ENCODE data around the gene BCO1.

Gene BCO1

DNA sequence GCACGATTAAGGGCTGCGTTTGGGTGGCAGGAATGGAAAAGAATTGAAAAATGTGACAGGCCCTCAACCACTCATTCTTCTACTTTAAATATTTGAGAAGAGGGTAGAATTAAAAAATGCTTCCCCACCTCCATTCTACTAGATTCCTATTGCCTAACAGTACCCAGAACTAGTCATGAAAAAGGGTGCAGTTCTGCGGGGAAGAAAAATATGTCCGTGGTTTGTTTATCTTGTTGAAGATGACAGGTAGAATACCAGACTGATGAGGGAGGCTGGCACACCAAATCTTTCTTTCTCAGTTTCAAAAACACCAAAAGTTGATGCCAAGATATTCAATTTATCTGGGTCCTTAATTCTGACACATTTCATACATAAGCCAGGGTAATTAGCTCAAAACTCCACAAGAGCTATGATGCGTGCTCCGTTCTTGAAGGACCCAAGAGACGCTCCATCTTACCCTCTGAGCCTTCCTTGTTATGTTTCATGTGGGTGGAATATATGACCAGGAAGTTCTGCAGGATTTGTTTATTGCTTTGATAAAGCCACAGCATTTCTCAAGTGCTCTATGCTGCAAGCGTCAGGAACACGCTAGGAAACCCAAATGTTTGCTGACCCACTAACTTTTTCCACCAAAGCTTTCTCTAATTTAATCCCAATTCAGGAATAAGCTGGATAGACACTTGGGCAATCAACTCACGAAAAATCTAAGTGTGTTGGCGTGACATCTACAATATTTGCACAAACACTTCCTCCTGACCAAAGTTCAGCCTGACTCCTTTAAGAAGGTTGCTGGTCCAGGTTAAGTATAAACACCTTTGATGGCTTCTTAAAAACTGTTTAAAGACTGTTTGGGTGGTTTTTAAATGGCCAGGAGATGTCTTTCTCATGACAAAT lies 55.7 kb downstream of the BCO1 start:
- no peak overlapping the region for H3K4me2 ChIP-seq (ENCODE audit: low read length)
- no peaks in the 10 kb centered on the region for H3K79me2 ChIP-seq (ENCODE audit: insufficient read depth, low read length)

DNA sequence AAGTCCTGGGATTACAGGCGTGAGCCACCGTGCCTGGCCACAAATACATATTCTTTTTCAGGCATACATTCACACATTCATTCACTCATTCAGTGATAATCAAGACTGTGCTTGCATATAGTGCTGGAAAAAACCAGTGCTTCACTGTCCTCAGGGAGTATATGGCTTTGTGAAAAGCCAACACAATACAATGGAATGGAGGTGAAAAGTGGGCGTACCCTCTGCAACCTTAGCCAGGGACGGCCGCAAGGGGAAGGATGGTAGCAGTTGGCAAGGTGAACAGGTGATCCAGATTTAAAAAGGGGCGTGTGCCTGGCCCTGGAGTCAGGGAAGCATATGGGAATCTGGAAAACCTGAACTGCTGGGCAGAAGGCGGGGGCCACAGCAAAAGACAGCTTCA lies 58.1 kb downstream of the BCO1 start:
- Histone ChIP-seq H3K27ac (ENCODE audit: low read depth, low read length, poor library complexity, severe bottlenecking) (no peak overlapping the region), H3K36me3 (ENCODE audit: insufficient read depth, low read length) (no peaks in the 10 kb centered on the region), H3K4me2 (ENCODE audit: low read length) (no peak overlapping the region), H4K20me1 (ENCODE audit: insufficient read depth, low read length) (no peaks in the 10 kb centered on the region), H3K9ac (ENCODE audit: low read length) (no peak overlapping the region), H3K4me1 (ENCODE audit: insufficient read depth, low read length, severe bottlenecking) (no peaks in the 10 kb centered on the region), H3K79me2 (ENCODE audit: insufficient read depth, low read length) (no peaks in the 10 kb centered on the region), H2AFZ (ENCODE audit: low read length) (no peak overlapping the region), H3K9me2 (ENCODE audit: low read depth, low read length) (no peaks in the 10 kb centered on the region), H3K9me3 (ENCODE audit: low read length) (no peaks in the 10 kb centered on the region), H3K4me3 (ENCODE audit: low read depth, low read length, poor library complexity, severe bottlenecking) (no peak overlapping the region), H3K27me3 (ENCODE audit: insufficient read depth, low read length) (no peaks in the 10 kb centered on the region), H3F3A (ENCODE audit: insufficient read depth, low read length) (no peaks in the 10 kb centered on the region)
- TF ChIP-seq, protein P1, sequence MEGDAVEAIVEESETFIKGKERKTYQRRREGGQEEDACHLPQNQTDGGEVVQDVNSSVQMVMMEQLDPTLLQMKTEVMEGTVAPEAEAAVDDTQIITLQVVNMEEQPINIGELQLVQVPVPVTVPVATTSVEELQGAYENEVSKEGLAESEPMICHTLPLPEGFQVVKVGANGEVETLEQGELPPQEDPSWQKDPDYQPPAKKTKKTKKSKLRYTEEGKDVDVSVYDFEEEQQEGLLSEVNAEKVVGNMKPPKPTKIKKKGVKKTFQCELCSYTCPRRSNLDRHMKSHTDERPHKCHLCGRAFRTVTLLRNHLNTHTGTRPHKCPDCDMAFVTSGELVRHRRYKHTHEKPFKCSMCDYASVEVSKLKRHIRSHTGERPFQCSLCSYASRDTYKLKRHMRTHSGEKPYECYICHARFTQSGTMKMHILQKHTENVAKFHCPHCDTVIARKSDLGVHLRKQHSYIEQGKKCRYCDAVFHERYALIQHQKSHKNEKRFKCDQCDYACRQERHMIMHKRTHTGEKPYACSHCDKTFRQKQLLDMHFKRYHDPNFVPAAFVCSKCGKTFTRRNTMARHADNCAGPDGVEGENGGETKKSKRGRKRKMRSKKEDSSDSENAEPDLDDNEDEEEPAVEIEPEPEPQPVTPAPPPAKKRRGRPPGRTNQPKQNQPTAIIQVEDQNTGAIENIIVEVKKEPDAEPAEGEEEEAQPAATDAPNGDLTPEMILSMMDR (IDR thresholded peaks at IDR 0.05; ENCODE audit: low read length): no peak
- TF ChIP-seq EZH2 (IDR thresholded peaks at IDR 0.05; ENCODE audit: borderline replicate concordance, low read length): no peak

More for the DNA sequence above, 55.7 kb downstream of the BCO1 start:
- H3K9me3 ChIP-seq (ENCODE audit: low read length): no peaks in the 10 kb centered on the region
- H3K4me1 ChIP-seq (ENCODE audit: insufficient read depth, low read length, severe bottlenecking): no peaks in the 10 kb centered on the region
- H3K27me3 ChIP-seq (ENCODE audit: insufficient read depth, low read length): no peaks in the 10 kb centered on the region; the same call in 1 of the 2 replicates
- no peak overlapping the region for H2AFZ ChIP-seq (ENCODE audit: low read length)
- no peak overlapping the region for H3K27ac ChIP-seq (ENCODE audit: low read depth, low read length, poor library complexity, severe bottlenecking)
- no peaks in the 10 kb centered on the region for H3F3A ChIP-seq (ENCODE audit: insufficient read depth, low read length)
- H3K9ac ChIP-seq (ENCODE audit: low read length): no peak overlapping the region
- no peaks in the 10 kb centered on the region for H3K36me3 ChIP-seq (ENCODE audit: insufficient read depth, low read length)
- no peak overlapping the region for H3K4me3 ChIP-seq (ENCODE audit: low read depth, low read length, poor library complexity, severe bottlenecking)
- no peaks in the 10 kb centered on the region for H4K20me1 ChIP-seq (ENCODE audit: insufficient read depth, low read length)
- no peaks in the 10 kb centered on the region for H3K9me2 ChIP-seq (ENCODE audit: low read depth, low read length)
- no peak for TF ChIP-seq EZH2 (IDR thresholded peaks at IDR 0.05; ENCODE audit: borderline replicate concordance, low read length)
- TF ChIP-seq, protein P1 (IDR thresholded peaks at IDR 0.05; ENCODE audit: low read length): no peak

DNA sequence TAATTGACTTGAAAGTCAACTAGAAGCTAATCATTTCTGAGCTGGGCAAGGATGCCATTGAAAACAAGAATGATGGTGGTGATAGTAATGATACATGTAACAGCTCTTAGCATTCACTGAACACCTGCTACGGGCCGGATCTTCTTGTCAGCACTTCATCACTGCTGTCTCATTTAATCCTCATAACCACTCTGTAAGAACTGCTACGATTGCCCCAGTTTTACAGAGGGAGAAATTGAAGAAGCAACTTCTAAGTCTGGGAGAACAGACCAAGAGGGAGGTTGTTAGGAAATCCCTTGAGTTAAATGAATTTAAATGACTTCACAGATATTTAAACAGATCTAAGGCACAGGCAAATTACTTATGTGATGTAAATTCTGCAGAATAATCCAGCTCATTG lies 69.3 kb downstream of the BCO1 start:
- Histone ChIP-seq H3K9me3 (ENCODE audit: low read length) (no peaks in the 10 kb centered on the region), H3K4me2 (ENCODE audit: low read length) (no peak overlapping the region), H3K9ac (ENCODE audit: low read length) (no peak overlapping the region), H3K36me3 (ENCODE audit: insufficient read depth, low read length) (no peaks in the 10 kb centered on the region; the same call in 1 of the 2 replicates), H3K27me3 (ENCODE audit: insufficient read depth, low read length) (no peaks in the 10 kb centered on the region), H3K4me3 (ENCODE audit: low read depth, low read length, poor library complexity, severe bottlenecking) (no peak overlapping the region), H3K4me1 (ENCODE audit: insufficient read depth, low read length, severe bottlenecking) (peaks cover 6% of the 10 kb centered on the region), H3K79me2 (ENCODE audit: insufficient read depth, low read length) (no peaks in the 10 kb centered on the region), H3K27ac (ENCODE audit: low read depth, low read length, poor library complexity, severe bottlenecking) (no peak overlapping the region), H3F3A (ENCODE audit: insufficient read depth, low read length) (no peaks in the 10 kb centered on the region), H3K9me2 (ENCODE audit: low read depth, low read length) (no peaks in the 10 kb centered on the region), H4K20me1 (ENCODE audit: insufficient read depth, low read length) (no peaks in the 10 kb centered on the region), H2AFZ (ENCODE audit: low read length) (no peak overlapping the region)
- TF ChIP-seq, protein P1 (IDR thresholded peaks at IDR 0.05; ENCODE audit: low read length): no peak
